ENCODE data around the gene OXSR1.
"Not testable (repeated sequence)": the region's sequence is repeated elsewhere in the genome, so short reads cannot be mapped to it uniquely, and the experiment has no call there.

The OXSR1 gene

GRCh38 chr3:38143511-38143910 lies 21.8 kb upstream of the OXSR1 start:
- DNase-seq (ENCODE audit: low read depth), result no peak

GRCh38 chr3:38146504-38146903 lies 18.8 kb upstream of the OXSR1 start:
- no peak for DNase-seq (ENCODE audit: low read depth)

- DNase-seq (ENCODE audit: low read depth), result no peak
Observed at GRCh38 chr3:38147421-38147820, 17.9 kb upstream of the OXSR1 start.

- DNase-seq (ENCODE audit: low read depth), result no peak
Observed at GRCh38 chr3:38148311-38148882, 16.9 kb upstream of the OXSR1 start.

GRCh38 chr3:38149708-38150107 lies 15.6 kb upstream of the OXSR1 start:
- no peak for DNase-seq (ENCODE audit: low read depth)

GRCh38 chr3:38150780-38151528 lies 14.4 kb upstream of the OXSR1 start:
- no peak for DNase-seq (ENCODE audit: low read depth)

GRCh38 chr3:38151667-38152265 lies 13.6 kb upstream of the OXSR1 start:
- DNase-seq (ENCODE audit: low read depth), result no peak

- no peak for DNase-seq (ENCODE audit: low read depth)
Observed at GRCh38 chr3:38152609-38153008, 12.7 kb upstream of the OXSR1 start.

- no peak for DNase-seq (ENCODE audit: low read depth)
Observed at GRCh38 chr3:38153221-38153620, 12.1 kb upstream of the OXSR1 start.

- no peak for DNase-seq (ENCODE audit: low read depth)
Observed at GRCh38 chr3:38154033-38154494, 11.3 kb upstream of the OXSR1 start.

- DNase-seq (ENCODE audit: low read depth), result no peak
Observed at GRCh38 chr3:38154625-38155255, 10.6 kb upstream of the OXSR1 start.

- no peak for DNase-seq (ENCODE audit: low read depth)
Observed at GRCh38 chr3:38155825-38156224, 9.5 kb upstream of the OXSR1 start.

- no peak for DNase-seq (ENCODE audit: low read depth)
Observed at GRCh38 chr3:38157117-38157516, 8.2 kb upstream of the OXSR1 start.

- DNase-seq (ENCODE audit: low read depth), result no peak
Observed at GRCh38 chr3:38157595-38157994, 7.7 kb upstream of the OXSR1 start.

- no peak for DNase-seq (ENCODE audit: low read depth)
Observed at GRCh38 chr3:38158472-38158871, 6.9 kb upstream of the OXSR1 start.

GRCh38 chr3:38160704-38161103 lies 4.6 kb upstream of the OXSR1 start:
- not testable (repeated sequence) for DNase-seq (ENCODE audit: low read depth)

GRCh38 chr3:38163117-38163840 lies 2.1 kb upstream of the OXSR1 start:
- no peak for DNase-seq (ENCODE audit: low read depth)

GRCh38 chr3:38163841-38164642 lies 1.3 kb upstream of the OXSR1 start:
- DNase-seq (ENCODE audit: low read depth), result no peak

GRCh38 chr3:38164643-38164951 lies 740 bp upstream of the OXSR1 start:
- no peak for DNase-seq (ENCODE audit: low read depth)

GRCh38 chr3:38165722-38166387 lies 518 bp downstream of the OXSR1 start:
- no peak for DNase-seq (ENCODE audit: low read depth)

- no peak for DNase-seq (ENCODE audit: low read depth)
Observed at GRCh38 chr3:38167591-38167990, 2.3 kb downstream of the OXSR1 start.
